ENCODE data around the gene POU6F2. TPM values are rescaled to one million over a fixed set of nuclear protein-coding genes. Genes with fewer than 3 reads are reported as not detected.

Gene POU6F2
- total RNA-seq, 6 donors from 2014 or later: under 0.01 to 1.4 (median 0.24) TPM; not detected in 2

- 0% methylated on average over 1 of the region's 1 CpG for WGBS, 2 donors
- Histone ChIP-seq H3K27ac (no peak overlapping the region), H3K27me3 (no peaks in the 10 kb centered on the region), H3K9me3 (no peaks in the 10 kb centered on the region), H3K4me1 (no peaks in the 10 kb centered on the region), H3K4me3 (no peak overlapping the region), H3K36me3 (no peaks in the 10 kb centered on the region)
- ATAC-seq (ENCODE audit: low FRiP score in 2 of 2) (no peak), DNase-seq (no peak)
- no peak for TF ChIP-seq POLR2AphosphoS5 (IDR thresholded peaks at IDR 0.05)
These were observed 302.6 kb downstream of the POU6F2 start for GRCh38 chr7:39280337-39280736.

GRCh38 chr7:39285256-39285655, 307.5 kb downstream of the POU6F2 start:
- 40 to 46% methylated on average over 2 of the region's 2 CpGs for WGBS, 2 donors
- no peak for DNase-seq
- H3K4me1 ChIP-seq: no peaks in the 10 kb centered on the region
- TF ChIP-seq EP300 (IDR thresholded peaks at IDR 0.05): no peak
- no peak for TF ChIP-seq POLR2AphosphoS5 (IDR thresholded peaks at IDR 0.05)
- no peak for TF ChIP-seq POLR2A (IDR thresholded peaks at IDR 0.05)
- no peak for TF ChIP-seq CTCF (IDR thresholded peaks at IDR 0.05)
- H3K27me3 ChIP-seq: no peaks in the 10 kb centered on the region
- ATAC-seq (ENCODE audit: low FRiP score in 2 of 2): no peak
- no peaks in the 10 kb centered on the region for H3K36me3 ChIP-seq
- H3K4me3 ChIP-seq: no peak overlapping the region
- no peaks in the 10 kb centered on the region for H3K9me3 ChIP-seq
- H3K27ac ChIP-seq: no peak overlapping the region

- ATAC-seq (ENCODE audit: low FRiP score in 2 of 2): no peak
- no peaks in the 10 kb centered on the region for H3K27me3 ChIP-seq
- no peak overlapping the region for H3K4me3 ChIP-seq
- no peaks in the 10 kb centered on the region for H3K4me1 ChIP-seq
- no peaks in the 10 kb centered on the region for H3K9me3 ChIP-seq
- DNase-seq: no peak
- no peaks in the 10 kb centered on the region for H3K36me3 ChIP-seq
- 77 to 79% methylated on average over 3 of the region's 3 CpGs for WGBS, 2 donors
- no peak overlapping the region for H3K27ac ChIP-seq
- TF ChIP-seq POLR2A (IDR thresholded peaks at IDR 0.05): no peak
- TF ChIP-seq CTCF (IDR thresholded peaks at IDR 0.05): no peak
- no peak for TF ChIP-seq EP300 (IDR thresholded peaks at IDR 0.05)
- no peak for TF ChIP-seq POLR2AphosphoS5 (IDR thresholded peaks at IDR 0.05)
These were observed 310.6 kb downstream of the POU6F2 start for GRCh38 chr7:39288303-39288702.

GRCh38 chr7:39291628-39292410, 314.1 kb downstream of the POU6F2 start:
- no peaks in the 10 kb centered on the region for H3K27me3 ChIP-seq
- no peaks in the 10 kb centered on the region for H3K9me3 ChIP-seq
- TF ChIP-seq POLR2AphosphoS5 (IDR thresholded peaks at IDR 0.05) (no peak), CTCF (IDR thresholded peaks at IDR 0.05) (no peak), EP300 (IDR thresholded peaks at IDR 0.05) (no peak), POLR2A (IDR thresholded peaks at IDR 0.05) (no peak)
- H3K36me3 ChIP-seq: no peaks in the 10 kb centered on the region
- no peaks in the 10 kb centered on the region for H3K4me1 ChIP-seq
- ATAC-seq (ENCODE audit: low FRiP score in 2 of 2): no peak
- no peak overlapping the region for H3K4me3 ChIP-seq
- WGBS, 2 donors: 54 to 58% methylated on average over 10 of the region's 10 CpGs
- DNase-seq: no peak
- no peak overlapping the region for H3K27ac ChIP-seq

GRCh38 chr7:39293056-39293823, 315.5 kb downstream of the POU6F2 start:
- H3K9me3 ChIP-seq: peaks cover 0 to 3% (median 0%) of the 10 kb centered on the region in 4 donors
- H3K27ac ChIP-seq: no peak overlapping the region
- no peak overlapping the region for H3K4me3 ChIP-seq
- WGBS, 2 donors: 66 to 73% methylated on average over 26 of the region's 26 CpGs
- no peaks in the 10 kb centered on the region for H3K4me1 ChIP-seq
- no peaks in the 10 kb centered on the region for H3K27me3 ChIP-seq
- H3K36me3 ChIP-seq: no peaks in the 10 kb centered on the region
- no peak for ATAC-seq (ENCODE audit: low FRiP score in 2 of 2)
- TF ChIP-seq EP300 (IDR thresholded peaks at IDR 0.05) (no peak), POLR2A (IDR thresholded peaks at IDR 0.05) (no peak), POLR2AphosphoS5 (IDR thresholded peaks at IDR 0.05) (no peak)
- DNase-seq: peak in 1 of 2 donors; percentile 37

All from upper lobe of left lung (tissue), 6 donors.